HG03439 (cell line): ENCODE results near the gene FAM20C.

ENCODE experiments used
- ATAC-seq: cut with Tn5 transposase; IDR thresholded peaks from one replicate; pipeline ENCODE4 v1.9.1; 2021; ENCODE audit warnings: mild to moderate bottlenecking, moderate library complexity; ENCODE audit not compliant: unreplicated experiment

FAM20C gene

DNA sequence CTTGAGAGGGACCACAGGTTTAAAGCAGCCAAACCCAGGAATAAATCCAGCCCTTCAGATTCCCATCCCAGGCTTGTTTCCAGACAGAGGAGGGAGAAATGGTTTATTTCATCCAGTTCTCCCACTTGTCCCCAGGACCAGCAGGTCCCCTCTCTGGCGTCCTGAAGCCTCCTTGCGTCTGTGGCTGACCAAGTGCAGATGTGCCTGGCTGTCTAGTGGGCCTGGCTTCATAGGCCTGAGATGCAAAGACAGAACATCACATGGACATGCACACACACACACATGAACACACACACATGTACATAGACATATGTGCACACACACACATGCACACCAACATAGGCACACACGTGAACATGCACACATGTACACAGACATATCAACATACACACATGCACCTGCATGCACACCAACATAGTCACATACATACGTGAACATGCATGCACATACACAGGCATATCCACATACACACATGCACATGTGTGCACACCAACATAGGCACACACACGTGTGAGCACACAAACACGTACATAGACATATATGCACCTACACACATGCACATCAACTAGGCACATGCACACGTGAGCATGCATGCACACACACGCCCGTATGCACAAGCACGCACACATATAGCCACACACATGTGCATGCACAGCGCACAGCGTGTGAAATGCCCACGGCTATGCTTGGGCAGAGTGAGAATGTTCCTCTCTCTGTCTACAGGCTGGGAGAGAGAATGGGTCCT is 108.3 kb downstream of the FAM20C start:
- no peak for ATAC-seq

DNA sequence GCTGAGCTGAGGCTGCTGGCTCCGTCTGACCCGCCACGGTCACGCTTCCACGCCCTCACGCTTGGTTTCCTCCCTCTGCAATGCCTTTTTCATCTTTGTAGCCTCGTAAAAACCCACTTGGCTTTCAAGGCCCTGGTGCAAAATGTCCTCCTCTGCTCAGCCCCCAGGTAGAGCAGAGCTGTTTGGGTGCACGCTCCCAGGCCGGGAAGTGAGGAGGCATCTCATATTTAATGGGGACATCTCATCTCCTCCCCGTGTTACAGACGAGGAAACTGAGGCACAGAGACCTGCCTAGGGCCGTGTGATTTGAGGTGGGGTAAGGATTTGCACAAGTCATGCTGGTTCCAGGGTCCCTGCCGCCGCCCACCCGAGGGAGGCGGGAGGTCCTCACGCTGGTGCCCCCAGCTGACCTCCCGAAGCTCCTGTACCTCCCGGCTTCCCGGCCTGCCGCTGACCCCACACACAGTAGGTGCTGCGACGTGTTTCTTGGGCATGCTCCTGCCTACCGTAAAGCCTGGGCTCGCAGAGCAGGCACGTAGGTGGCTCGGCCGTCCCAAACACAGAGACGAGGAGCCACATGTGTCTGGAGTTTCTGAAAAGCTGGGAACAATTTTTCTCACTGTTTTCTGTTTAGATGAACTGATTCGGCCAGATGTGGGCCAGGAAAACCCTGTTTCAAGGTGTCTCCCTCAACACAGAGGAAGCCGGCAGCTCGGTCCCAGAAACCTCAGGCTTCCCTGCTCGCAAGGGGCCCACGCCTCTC is 109.1 kb downstream of the FAM20C start:
- no peak for ATAC-seq

DNA sequence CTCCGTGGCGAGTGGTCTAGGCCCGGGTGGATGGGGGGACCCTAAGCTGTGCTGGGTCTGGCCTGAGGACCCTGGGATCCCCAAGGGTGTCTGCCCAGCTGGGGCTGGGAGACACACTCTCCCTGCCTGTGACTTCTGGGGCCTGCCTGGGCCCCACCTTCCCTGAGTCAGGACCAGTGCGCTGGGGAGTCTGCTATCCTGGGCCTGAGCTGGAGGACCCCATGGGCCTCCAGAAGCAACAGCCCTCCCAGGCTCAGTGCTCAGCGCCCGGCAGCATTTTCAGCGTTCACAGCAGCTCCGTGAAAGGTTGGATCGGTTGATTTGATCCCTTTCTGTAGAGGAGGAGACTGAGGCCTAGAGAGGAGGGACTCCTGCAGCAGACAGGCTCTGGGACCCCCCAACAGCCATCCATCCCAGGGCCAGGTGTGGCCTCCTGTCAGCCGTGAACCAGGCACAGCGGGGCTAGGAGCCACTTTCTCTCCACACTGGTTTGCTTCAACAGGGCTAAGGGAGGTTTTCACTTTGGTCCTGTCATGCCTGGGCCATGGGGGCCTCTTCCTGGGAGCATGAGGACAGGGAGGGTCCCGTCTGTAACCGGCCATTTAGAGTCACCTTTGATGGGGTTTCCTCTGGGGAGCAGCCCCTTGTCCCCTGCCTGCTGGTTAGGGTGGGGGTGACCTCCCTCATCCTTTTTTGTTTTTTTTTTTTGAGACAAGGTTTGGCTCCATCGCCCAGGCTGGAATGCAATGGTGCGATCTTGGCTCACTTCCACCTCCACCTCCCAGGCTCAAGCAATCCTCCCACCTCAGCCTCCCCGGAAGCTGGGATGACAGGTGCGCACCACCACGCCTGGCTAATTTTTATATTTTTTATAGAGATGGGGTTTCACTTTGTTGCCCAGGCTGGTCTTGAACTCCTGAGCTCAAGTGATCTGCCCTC is 110.0 kb downstream of the FAM20C start:
- no peak for ATAC-seq

DNA sequence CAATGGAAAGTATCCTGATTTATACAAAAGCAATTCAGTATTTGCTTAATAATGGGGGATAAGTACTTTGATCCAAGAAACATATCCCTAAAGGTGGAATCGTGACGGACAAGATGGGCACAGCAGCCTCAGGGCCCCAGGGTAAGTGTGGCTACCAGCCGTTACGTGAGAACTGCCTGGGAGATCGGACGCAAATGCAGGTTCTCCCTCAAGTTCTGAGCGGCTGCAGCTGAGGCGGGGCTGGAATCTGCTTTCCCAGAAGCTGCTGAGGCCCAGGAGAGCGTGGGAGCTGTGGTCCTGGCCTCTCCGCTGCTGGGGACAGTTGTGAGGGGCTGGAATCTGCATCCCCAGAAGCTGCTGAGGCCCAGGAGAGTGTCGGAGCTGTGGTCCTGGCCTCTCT is 111.1 kb downstream of the FAM20C start:
- no peak for ATAC-seq

DNA sequence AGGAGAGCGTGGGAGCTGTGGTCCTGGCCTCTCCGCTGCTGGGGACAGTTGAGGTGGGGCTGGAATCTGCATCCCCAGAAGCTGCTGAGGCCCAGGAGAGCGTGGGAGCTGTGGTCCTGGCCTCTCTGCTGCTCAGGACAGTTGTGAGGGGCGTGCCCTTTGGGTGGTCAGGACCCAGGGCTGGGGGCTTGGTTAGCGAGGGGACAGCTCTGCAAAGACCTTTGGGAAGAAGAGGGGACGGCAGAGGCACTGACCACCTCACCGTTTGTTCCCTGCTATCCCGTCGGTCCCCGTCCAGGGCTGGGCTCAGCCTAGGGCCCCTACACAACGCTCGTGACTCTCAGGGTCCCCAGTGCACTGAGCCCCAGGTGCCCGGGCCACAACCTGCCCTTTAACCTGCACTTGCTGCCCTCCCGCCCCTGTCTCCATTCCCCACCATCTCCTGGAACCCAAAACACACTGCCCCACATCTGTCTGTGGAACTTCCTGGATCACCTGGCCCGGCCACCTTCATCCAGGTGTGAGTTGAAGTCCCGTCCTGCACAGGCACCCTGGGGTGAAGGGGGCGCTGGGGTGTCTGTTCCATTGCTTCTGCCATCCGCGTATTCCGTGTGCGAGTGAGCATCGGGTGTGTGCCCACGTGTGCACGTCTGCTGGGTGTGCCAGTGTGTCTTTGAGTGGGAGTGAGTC is 111.7 kb downstream of the FAM20C start:
- no peak for ATAC-seq

DNA sequence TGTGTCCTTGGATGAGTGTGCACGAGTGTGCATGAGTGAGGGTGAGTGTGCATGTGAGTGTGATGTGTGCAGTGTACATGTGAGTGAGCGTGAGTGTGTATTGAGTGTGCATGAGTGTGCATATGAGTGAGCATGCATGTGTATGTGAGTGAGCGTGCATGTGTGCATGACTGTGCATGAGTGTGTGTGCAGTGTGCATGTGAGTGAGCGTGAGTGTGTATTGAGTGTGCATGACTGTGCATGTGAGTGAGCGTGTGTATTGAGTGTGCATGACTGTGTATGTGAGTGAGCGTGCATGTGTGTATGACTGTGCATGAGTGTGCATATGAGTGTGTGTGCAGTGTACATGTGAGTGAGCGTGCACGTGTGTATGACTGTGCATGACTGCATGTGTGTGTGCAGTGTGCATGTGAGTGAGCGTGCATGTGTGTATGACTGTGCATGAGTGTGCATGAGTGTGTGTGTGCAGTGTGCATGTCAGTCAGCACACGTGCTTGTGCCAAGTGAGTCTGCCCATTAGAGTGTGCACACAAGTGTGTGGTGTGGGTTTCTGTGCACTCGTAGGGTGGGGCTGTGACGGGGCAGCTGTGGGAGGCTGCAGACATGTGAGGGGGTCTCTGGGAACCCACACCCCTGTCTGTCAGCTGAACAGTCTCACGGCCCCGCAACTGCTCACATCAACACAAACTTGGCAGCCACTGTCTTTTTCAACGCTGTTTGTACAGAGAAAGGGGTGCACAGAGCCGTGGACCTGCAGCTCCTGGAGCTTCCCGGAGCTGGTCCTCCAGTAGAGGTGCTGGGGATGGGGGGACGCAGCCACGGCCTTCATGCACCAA is 112.4 kb downstream of the FAM20C start:
- ATAC-seq: no peak

DNA sequence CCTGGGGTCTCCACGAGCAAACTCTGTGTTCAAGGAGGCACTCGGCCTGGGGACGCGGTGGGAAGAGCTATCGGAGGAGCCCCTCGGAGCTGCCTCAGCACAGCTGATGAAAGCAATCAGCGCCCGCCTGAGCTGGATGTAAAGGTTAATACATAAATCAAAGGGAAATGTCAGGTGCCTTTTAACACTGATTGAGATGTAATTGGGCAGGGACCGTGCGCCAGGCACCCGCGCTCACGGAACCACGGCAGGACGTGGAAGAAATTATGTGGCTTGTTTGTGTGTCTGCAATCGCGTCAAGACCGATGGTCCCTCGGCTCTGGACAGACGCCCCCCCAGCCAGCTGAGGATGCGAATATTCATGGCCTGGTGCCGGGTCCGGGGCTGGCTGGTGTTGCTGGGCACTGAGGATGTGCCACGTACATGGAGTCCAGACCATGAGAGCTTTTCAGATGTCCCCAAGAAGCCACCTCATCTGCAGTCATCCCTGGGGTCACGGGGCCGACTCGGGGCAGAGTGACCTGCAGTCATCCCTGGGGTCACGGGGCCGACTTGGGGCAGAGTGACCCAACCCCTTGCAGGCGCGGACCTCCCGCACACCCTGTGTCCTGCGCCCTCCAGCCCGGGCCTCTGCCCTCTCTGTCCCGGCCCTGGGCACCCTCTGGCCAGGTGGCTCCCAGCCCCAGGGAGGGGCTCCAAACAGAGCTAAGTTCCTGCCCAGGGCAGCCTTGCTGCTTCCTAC is 113.2 kb downstream of the FAM20C start:
- no peak for ATAC-seq

DNA sequence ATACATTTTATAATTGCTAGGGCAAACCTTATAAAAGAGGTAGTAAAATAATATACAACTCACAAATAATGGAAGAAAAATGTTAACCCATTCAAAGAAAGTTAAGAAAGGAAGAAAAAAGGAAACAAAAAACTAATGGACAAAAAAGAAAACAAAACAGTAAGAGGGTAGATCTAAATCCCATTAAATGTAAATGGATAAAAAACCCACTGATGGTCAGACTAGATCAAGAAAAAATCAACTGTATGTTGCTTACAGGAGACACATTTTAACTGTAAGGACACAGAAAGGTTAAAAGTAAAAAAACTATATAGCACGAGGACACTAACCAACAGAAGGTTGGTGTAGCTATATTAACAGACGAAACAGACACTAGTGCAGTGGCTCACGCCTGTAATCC is 115.6 kb downstream of the FAM20C start:
- no peak for ATAC-seq

DNA sequence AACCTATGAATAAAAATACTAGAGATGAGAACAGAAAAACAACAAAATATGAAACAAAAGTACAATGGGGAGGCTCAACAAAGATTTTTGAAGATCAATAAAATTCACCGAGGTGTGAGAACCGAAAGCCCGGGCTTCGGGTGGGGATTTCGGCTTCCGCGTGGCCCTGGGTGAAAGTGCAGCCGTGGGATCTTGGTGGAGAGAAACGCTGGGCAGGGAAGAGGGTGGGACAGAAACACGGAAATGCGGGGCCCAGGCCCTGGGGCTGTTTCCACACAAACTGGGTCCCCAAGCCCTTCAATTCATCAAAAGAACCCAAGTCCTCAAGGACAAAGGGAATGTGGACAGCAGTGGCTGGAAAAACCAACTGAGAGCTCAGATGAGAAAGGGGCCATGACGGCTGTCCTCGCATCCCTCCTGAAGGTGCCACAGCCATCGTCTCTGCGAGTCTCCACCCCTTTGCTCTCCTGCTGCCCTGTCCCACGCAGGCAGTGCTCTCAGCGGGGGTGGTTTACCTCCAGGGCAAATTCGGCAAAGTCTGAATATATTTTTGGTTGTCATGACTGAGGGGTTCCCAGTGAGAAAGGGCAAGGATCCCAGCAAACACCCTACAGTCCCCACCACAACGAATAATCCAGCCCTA is 117.3 kb downstream of the FAM20C start:
- no peak for ATAC-seq
